A673 (cell line): Measurements from ENCODE around the gene AKAP5. TPM values are rescaled to one million over a fixed set of nuclear protein-coding genes. Genes with fewer than 3 reads are reported as not detected.
A peak's percentile ranks its signal among the peaks of the same experiment; 100 is the strongest.

Experiments
- Bru-seq: library from RNA; stranded (reverse); fragments of 400-500 nt; gene quantifications from one replicate; lab custom pipeline; 2021; lab: Mats Ljungman, UMichigan
- BruChase-seq, 2 experiments: library from RNA; stranded (reverse); fragments of 400-500 nt; gene quantifications; one replicate each; lab custom pipeline; 2021; lab: Mats Ljungman, UMichigan
- BruUV-seq: library from RNA; stranded (reverse); fragments of 400-500 nt; replicated peaks from 2 replicates; lab custom pipeline; 2021; lab: Mats Ljungman, UMichigan
- CTCF ChIA-PET: fragments of 300-600 bp; sonication (Branson Sonifier 250); formaldehyde crosslinking; loops from one replicate; lab custom pipeline; 2022; ENCODE audit warnings: antibody characterized with exemption; lab: Charles Lee
- POLR2A ChIA-PET: fragments of 300-600 bp; sonication (Branson Sonifier 250); formaldehyde crosslinking; loops from one replicate; lab custom pipeline; 2022; ENCODE audit warnings: antibody characterized with exemption; ENCODE audit not compliant: low non-redundant PET; lab: Charles Lee
- DNase-seq: peaks from one replicate; pipeline ENCODE4 v3.0.0-alpha.2; 2015; ENCODE audit warnings: low spot score
- H3K27ac ChIP-seq: fragments of 200-600 bp; sonication (generic); 2 replicates; pipeline ENCODE4 v1.5.1; 2016; ENCODE audit warnings: mixed run types, low read depth, mild to moderate bottlenecking, mixed read lengths, antibody characterized with exemption, low read length; ENCODE audit not compliant: poor library complexity, severe bottlenecking
- H3K27me3 ChIP-seq: fragments of 200-600 bp; sonication (generic); replicated peaks from 2 replicates; pipeline ENCODE4 v1.6.1; 2017; ENCODE audit warnings: mixed run types, low read depth, mild to moderate bottlenecking, mixed read lengths, antibody characterized with exemption, low read length; ENCODE audit not compliant: insufficient read depth, poor library complexity
- H3K36me3 ChIP-seq: fragments of 200-600 bp; sonication (generic); 2 replicates; pipeline ENCODE4 v1.6.1; 2016; ENCODE audit warnings: mixed run types, mild to moderate bottlenecking, mixed read lengths, antibody characterized with exemption, low read length; ENCODE audit not compliant: insufficient read depth, poor library complexity, severe bottlenecking
- H3K4me1 ChIP-seq: fragments of 200-600 bp; sonication (generic); 2 replicates; pipeline ENCODE4 v1.6.1; 2017; ENCODE audit warnings: mixed run types, mild to moderate bottlenecking, mixed read lengths, antibody characterized with exemption, low read length; ENCODE audit not compliant: insufficient read depth, poor library complexity, severe bottlenecking
- H3K4me3 ChIP-seq: fragments of 200-600 bp; sonication (generic); 2 replicates; pipeline ENCODE4 v1.5.1; 2016; ENCODE audit warnings: low read depth, mixed run types, mild to moderate bottlenecking, mixed read lengths, low read length; ENCODE audit not compliant: poor library complexity, severe bottlenecking
- H3K9me3 ChIP-seq: fragments of 200-600 bp; sonication (generic); 2 replicates; pipeline ENCODE4 v1.6.1; 2016; ENCODE audit warnings: mixed run types, low read depth, mild to moderate bottlenecking, mixed read lengths, antibody characterized with exemption, low read length; ENCODE audit not compliant: poor library complexity, severe bottlenecking
- EZH2 ChIP-seq: fragments of 200-600 bp; sonication (generic); IDR thresholded peaks from 2 replicates; pipeline ENCODE4 v1.6.1; 2017; ENCODE audit warnings: borderline replicate concordance, low read depth, mild to moderate bottlenecking, mixed read lengths, antibody characterized with exemption, low read length; ENCODE audit not compliant: poor library complexity, severe bottlenecking
- intact Hi-C: fragments of 100-400 bp; cut with micrococcal nuclease; formaldehyde crosslinking; loops from one replicate; pipeline ENCODE4 v1.10.0; 2022; ENCODE audit not compliant: unreplicated experiment
- long read RNA-seq: library from polyadenylated mRNA; stranded (forward); transcript quantifications from one replicate; pipeline ENCODE4 v2.0.0, GENCODE V29; 2022
- total RNA-seq: library from RNA; stranded (reverse); gene quantifications from 2 replicates; pipeline ENCODE4 v1.2.3, GENCODE V29; 2021
- TF ChIP-seq, protein P1 (sequence below): fragments of 300-800, 200-600 bp; sonication (generic); conservative IDR thresholded peaks from 2 replicates; pipeline ENCODE4 v1.5.1; 2017; ENCODE audit warnings: low read depth, mild to moderate bottlenecking, antibody characterized with exemption, low read length, moderate library complexity, mixed read lengths

Gene AKAP5, protein sequence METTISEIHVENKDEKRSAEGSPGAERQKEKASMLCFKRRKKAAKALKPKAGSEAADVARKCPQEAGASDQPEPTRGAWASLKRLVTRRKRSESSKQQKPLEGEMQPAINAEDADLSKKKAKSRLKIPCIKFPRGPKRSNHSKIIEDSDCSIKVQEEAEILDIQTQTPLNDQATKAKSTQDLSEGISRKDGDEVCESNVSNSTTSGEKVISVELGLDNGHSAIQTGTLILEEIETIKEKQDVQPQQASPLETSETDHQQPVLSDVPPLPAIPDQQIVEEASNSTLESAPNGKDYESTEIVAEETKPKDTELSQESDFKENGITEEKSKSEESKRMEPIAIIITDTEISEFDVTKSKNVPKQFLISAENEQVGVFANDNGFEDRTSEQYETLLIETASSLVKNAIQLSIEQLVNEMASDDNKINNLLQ
- total RNA-seq (2.2 and 2.6 TPM in 2 replicates), Bru-seq, nascent RNA (percentile 55 among the genes with signal in this experiment), BruChase-seq, experiment 1, labeled RNA remaining after a 2-hour chase (percentile 70 among the genes with signal in this experiment), BruChase-seq, experiment 2, labeled RNA remaining after a 6-hour chase (percentile 63 among the genes with signal in this experiment)
- long read RNA-seq: 0 reads

DNA sequence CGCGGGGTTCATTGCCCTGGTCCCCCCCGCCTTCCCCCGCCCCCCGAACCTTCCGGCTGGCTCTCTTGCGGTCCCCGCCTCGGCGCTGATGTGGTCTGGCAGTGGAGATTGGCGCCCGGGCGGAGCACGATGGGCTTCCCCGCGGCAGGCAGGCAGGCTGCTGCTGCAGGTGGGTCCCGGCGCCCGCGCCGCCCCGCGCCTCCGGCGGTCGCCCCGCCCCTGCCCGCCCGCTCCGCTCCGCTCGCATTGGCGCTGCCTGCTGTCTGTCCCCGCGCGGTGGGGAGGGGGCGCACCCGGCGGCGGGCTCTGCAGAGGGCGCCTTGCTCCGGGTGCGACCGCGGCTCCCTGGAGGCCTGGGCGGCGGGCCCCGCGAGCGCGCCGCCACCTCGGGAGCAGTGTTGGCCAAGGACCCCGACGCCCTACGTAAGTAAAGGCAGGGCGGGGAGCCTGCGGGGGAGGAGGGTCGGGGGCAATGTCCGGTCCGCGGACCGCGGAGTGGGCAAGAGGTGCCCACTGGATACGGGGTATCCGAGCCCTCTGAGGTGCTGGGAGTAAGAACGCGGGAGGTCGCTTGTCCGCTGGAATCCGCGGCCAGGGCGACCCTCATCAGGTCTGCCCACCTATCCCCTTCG, at the start of gene AKAP5:
AKAP5 (plus strand) TSS at position 309 of the 632 bp plus-strand sequence. CDS start 2,896 bp downstream, outside the sequence.
- peaks cover 7% of the 10 kb centered on the region for H3K4me1 ChIP-seq
- DNase-seq: peak; percentile 75
- H3K9me3 ChIP-seq: no peaks in the 10 kb centered on the region
- no peak for TF ChIP-seq EZH2
- TF ChIP-seq, protein P1, sequence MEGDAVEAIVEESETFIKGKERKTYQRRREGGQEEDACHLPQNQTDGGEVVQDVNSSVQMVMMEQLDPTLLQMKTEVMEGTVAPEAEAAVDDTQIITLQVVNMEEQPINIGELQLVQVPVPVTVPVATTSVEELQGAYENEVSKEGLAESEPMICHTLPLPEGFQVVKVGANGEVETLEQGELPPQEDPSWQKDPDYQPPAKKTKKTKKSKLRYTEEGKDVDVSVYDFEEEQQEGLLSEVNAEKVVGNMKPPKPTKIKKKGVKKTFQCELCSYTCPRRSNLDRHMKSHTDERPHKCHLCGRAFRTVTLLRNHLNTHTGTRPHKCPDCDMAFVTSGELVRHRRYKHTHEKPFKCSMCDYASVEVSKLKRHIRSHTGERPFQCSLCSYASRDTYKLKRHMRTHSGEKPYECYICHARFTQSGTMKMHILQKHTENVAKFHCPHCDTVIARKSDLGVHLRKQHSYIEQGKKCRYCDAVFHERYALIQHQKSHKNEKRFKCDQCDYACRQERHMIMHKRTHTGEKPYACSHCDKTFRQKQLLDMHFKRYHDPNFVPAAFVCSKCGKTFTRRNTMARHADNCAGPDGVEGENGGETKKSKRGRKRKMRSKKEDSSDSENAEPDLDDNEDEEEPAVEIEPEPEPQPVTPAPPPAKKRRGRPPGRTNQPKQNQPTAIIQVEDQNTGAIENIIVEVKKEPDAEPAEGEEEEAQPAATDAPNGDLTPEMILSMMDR: no peak
- peak within 1 kb of the TSS; percentile 71 for H3K4me3 ChIP-seq
- H3K27me3 ChIP-seq: no peaks in the 10 kb centered on the region
- no TSS peak for BruUV-seq
- POLR2A ChIA-PET: interaction anchor here (0.6 kb wide), 1 partner anchor 55 kb away, joined by 3 read pairs; no protein-coding TSS in a partner anchor
- CTCF ChIA-PET: interaction anchor here (1.0 kb wide), 1 partner anchor 24 kb away, joined by 3 read pairs; no protein-coding TSS in a partner anchor
- peaks cover 1% of the 10 kb centered on the region for H3K36me3 ChIP-seq
- intact Hi-C loops: no loop called here
- H3K27ac ChIP-seq: peak within 1 kb of the TSS; percentile 50

DNA sequence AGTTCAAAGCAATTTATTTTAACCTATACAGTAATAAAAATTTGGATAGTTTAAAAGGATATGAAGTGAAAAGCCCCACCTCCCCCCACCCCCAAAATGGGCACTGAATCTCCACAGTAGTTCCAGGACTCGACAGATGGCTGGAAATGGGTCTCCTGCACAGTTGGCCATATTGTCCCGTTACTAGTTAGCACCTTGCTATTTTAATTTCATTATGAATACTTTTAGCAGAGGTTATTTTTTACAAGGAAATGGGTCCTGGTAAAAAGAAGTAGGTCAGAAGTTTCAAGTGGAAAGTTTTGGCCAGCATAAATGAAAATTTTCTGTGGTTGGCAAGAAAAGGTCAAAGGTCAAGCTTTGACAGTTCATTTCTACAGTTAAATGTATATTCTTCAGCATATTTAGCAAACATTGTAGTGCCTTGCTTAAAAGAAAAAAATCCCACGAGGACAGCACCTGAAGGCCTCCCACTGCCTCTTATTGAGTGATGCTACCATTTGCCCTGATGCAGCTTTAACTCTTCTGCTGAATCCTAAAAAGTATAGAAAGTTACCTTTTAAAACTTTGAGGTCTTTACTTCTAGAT, 48.9 kb upstream of the AKAP5 start:
- Histone ChIP-seq H3K36me3 (peaks cover 72% of the 10 kb centered on the region), H3K27me3 (no peaks in the 10 kb centered on the region), H3K9me3 (no peaks in the 10 kb centered on the region), H3K4me3 (no peak overlapping the region), H3K27ac (no peak overlapping the region), H3K4me1 (no peaks in the 10 kb centered on the region)
- TF ChIP-seq EZH2: no peak
- TF ChIP-seq, protein P1: no peak
- POLR2A ChIA-PET: interaction anchor here (0.7 kb wide), 1 partner anchor 11 kb away, joined by 3 read pairs; no protein-coding TSS in a partner anchor
- intact Hi-C loops: no loop called here
- no peak for DNase-seq
- CTCF ChIA-PET: no interaction called here
- BruUV-seq: no TSS peak
